T-helper 1 cell treated with Interleukin-12 subunit alpha and Interleukin-12 subunit beta and Interleukin-4 antibody, amounts not matched to agents 30 μg/mL and 1 μg/mL, for 36 hours (primary cell): Measurements from ENCODE around the gene GJC1.
A peak's percentile ranks its signal among the peaks of the same experiment; 100 is the strongest.

ENCODE experiments used
- H3K27ac Mint-ChIP-seq: one replicate; pipeline ENCODE4 v1.8.0; 2021; ENCODE audit warnings: mild to moderate bottlenecking, mixed read lengths
- H3K27me3 Mint-ChIP-seq: one replicate; pipeline ENCODE4 v1.8.0; 2021; ENCODE audit warnings: low read depth, mixed read lengths
- H3K36me3 Mint-ChIP-seq: one replicate; pipeline ENCODE4 v1.8.0; 2021; ENCODE audit warnings: low read depth, mixed read lengths
- H3K4me1 Mint-ChIP-seq: one replicate; pipeline ENCODE4 v1.8.0; 2021; ENCODE audit warnings: low read depth, mixed read lengths
- H3K4me3 Mint-ChIP-seq: one replicate; pipeline ENCODE4 v1.8.0; 2021; ENCODE audit warnings: mild to moderate bottlenecking, moderate library complexity, mixed read lengths
- H3K9me3 Mint-ChIP-seq: one replicate; pipeline ENCODE4 v1.8.0; 2021; ENCODE audit warnings: mixed read lengths

GJC1 gene

DNA sequence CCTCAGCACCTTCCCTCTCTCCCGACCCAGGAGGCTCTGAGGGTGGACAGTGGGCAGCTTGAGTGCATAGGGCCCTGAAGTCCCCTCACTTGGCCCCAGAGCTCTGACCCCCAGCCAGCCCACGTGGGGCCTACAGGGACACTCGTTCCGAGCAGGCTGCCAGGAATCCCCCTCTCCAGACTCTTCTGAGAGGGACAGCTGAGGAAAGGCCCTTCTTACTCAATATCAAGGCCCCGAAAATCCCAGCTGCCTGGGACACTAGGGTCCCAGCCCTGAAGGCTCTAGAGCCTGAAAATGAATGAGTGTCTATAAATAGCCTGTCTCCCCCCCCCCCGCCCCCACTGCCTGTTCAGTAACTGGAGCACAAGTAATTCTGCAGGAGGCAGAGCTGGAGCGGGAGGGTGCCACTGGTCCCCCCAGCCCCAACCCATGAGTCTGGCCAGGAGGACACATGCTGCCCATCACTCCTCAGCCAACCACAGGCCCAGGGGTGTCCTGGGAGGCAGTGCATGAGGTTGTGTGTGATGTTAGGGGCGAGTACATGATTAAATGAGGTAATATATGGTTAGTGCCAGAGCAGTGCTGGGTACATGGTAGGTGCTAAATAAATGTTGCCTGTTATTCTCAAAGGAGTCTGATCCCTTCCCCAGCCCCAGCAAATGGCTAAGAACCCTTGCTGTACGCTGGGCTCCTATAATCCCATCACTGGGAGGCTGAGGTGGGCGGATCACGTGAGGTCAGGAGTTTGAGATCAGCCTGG, 59.7 kb downstream of the GJC1 start:
- no peak overlapping the region for H3K27ac Mint-ChIP-seq

DNA sequence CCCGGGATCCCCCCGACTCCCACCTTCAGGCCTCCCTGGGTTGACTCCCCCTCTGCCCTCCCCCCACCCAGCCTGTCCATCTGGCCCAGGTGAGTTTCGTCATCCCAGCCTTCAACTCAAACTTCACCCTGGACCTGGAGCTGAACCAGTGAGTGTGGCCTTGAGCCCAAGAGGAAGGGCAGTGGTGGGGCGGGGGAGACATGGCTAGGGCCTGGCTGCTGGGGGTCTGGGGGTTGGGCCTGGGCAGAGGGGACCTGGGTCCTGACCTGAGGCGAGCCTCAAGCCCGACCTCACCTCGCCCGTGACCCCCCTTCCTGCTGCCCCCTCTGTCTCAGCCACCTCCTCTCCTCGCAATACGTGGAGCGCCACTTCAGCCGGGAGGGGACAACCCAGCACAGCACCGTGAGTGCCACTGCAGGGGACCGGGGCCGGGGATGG, 60.4 kb downstream of the GJC1 start:
- Mint-ChIP-seq H3K4me3 (no peak overlapping the region), H3K27ac (no peak overlapping the region), H3K27me3 (peaks cover 5% of the 10 kb centered on the region), H3K4me1 (peaks cover 7% of the 10 kb centered on the region), H3K9me3 (no peaks in the 10 kb centered on the region), H3K36me3 (no peaks in the 10 kb centered on the region)

More for the DNA sequence above, 59.7 kb downstream of the GJC1 start:
- H3K36me3 Mint-ChIP-seq = no peaks in the 10 kb centered on the region
- H3K27me3 Mint-ChIP-seq = peaks cover 5% of the 10 kb centered on the region
- H3K9me3 Mint-ChIP-seq = no peaks in the 10 kb centered on the region
- H3K4me1 Mint-ChIP-seq = peaks cover 10% of the 10 kb centered on the region
- H3K4me3 Mint-ChIP-seq = no peak overlapping the region

DNA sequence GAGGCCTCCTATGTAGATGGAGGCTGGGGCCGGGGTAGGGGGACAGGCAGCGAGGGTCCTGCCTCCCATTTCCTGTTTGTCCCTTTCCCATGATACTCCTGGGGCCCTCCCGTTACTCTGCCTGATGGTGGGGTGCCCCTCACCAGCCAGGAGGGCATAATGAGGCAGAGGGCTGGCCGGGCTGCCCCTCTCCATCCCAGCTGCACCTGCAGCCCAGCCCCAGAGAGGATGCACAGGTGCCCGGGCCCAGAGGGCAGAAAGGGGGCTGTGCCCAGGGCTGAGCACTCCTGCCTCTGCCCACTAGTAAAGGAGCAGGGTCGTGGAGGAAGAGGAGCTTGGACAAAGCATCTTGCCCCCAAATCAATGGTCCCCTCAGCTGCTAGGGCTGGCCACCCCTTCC, 60.9 kb downstream of the GJC1 start:
- no peak overlapping the region for H3K4me3 Mint-ChIP-seq
- H3K27me3 Mint-ChIP-seq = peaks cover 5% of the 10 kb centered on the region
- no peak overlapping the region for H3K27ac Mint-ChIP-seq
- H3K9me3 Mint-ChIP-seq = no peaks in the 10 kb centered on the region
- H3K4me1 Mint-ChIP-seq = peaks cover 7% of the 10 kb centered on the region
- H3K36me3 Mint-ChIP-seq = no peaks in the 10 kb centered on the region

DNA sequence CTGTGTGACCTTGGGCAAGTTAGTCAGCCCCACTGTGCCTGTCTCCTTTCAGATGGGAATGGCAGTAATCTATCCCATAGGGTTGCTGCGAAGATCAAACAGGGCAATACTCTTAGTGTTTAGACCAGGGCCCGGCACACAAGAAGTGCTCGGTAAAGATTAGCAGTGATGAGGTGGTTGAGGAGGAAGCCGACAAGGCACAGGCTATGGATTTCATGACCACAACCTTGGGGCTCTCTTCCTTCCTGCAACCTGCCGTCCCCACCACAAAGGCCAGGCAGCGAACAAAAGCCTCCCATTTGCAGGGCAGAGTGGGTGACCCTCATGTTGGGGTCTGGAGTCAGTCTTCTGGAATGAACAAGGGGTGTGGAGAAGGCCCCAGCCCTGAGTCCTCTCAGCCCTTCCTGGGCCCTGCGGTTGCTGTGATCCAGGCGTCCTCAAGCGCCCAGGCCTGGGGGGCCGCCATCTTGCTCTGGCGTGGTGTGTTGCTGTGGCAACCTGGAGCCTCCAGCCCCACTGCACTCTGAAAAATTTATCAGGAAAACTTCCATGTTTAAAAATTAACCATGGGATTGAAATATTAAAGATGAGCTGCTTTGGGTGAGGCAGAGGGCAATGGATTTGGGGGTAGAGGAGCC, 61.5 kb downstream of the GJC1 start:
- Mint-ChIP-seq H3K4me3 (no peak overlapping the region), H3K9me3 (no peaks in the 10 kb centered on the region), H3K36me3 (no peaks in the 10 kb centered on the region), H3K27ac (no peak overlapping the region), H3K27me3 (peaks cover 5% of the 10 kb centered on the region), H3K4me1 (peaks cover 7% of the 10 kb centered on the region)

DNA sequence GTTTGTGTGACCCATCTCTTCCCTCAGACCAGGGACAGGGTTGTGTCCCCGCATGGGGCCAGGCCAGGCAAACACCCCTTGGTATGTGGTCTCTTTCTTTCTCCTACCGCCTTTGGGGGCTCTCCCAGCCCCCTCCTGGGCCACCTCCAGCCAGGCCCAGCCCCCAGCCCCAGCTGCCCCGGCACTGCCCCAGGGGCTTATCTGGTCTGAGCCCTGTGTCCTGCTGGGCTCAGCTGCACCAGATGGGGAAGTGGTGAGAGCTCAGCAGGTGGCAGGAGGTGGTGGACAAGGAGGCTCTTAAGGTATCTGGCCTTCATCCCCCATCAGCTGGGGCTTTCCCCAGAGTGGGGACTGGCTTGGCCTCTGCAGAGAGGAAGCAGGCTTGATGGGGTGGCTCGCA, 62.6 kb downstream of the GJC1 start:
- Mint-ChIP-seq H3K27ac (no peak overlapping the region), H3K4me1 (peaks cover 7% of the 10 kb centered on the region), H3K4me3 (no peak overlapping the region), H3K27me3 (peaks cover 8% of the 10 kb centered on the region), H3K9me3 (no peaks in the 10 kb centered on the region), H3K36me3 (no peaks in the 10 kb centered on the region)

DNA sequence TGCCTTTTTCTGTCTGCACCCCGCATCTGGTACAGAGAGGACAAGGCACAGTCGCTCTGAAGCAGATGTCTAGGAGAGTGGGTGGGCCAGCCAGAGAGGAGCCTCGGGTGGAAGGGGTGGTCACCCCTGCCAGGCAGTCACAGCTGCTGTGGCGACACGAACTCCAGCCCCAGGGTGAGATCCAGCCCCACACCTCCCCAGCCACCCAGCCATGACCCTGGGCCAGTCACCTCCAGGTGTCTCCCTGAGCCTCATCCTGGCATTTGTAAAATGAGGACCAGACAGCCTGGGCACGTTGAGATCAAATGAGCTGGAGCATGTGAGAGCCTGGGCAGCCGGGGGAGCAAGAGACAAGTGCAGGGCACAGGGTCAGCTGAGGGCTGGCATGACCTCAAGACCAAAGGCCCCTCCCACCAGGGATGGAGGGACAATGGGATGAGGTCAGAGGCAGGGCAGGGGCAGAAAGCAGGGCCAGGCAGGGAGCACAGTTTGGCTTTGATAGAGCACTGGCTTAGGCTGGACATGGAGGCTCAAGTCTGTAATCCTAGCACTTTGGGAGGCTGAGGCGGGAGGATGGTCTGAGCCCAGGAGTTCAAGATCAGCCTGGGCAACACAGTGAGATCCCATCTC, 63.6 kb downstream of the GJC1 start:
- peaks cover 7% of the 10 kb centered on the region for H3K4me1 Mint-ChIP-seq
- H3K36me3 Mint-ChIP-seq = no peaks in the 10 kb centered on the region
- peaks cover 10% of the 10 kb centered on the region for H3K27me3 Mint-ChIP-seq
- no peak overlapping the region for H3K4me3 Mint-ChIP-seq
- H3K27ac Mint-ChIP-seq = no peak overlapping the region
- no peaks in the 10 kb centered on the region for H3K9me3 Mint-ChIP-seq

DNA sequence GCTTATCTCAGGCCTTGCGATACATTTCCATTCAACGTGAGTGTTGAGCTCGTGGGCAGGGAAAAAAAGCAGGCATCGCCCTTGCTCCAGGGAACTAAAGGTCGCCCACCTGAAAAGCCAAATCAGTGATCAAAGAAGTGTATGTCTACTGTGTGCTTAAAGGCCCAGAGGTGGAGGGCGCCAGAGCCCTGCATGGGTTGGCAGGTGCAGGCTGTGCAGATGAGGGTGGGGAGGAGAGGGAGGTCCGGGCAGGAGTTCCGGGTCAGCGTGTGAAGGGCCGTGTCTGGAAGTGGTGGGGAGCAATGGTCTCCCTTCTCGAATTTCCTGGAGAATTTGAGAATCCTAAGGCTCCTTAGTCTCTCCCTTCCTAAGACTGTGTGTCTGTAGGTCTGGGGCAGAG, 64.1 kb downstream of the GJC1 start:
- Mint-ChIP-seq H3K27ac (no peak overlapping the region), H3K4me3 (no peak overlapping the region)

DNA sequence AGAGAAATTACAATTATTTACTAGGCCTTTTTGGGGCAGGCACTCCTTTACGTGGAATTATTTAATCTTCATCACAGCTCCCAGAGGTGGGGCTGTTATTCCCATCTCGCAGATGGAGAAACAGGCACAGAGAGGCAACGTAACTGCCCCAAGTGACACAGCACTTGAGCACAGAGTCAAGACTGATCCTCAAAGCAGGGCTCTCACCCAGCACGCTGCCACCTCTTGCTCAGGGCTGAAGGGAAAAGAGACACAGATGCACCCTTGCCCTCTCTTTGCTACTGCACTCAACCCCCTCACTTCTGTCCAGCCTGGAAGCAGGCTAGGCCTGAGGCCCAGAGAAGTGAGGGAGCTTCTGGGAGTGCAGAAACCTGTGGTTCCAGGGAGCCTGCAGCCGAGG, 66.9 kb downstream of the GJC1 start:
- Mint-ChIP-seq H3K27ac (no peak overlapping the region), H3K27me3 (peaks cover 24% of the 10 kb centered on the region), H3K36me3 (no peaks in the 10 kb centered on the region), H3K9me3 (no peaks in the 10 kb centered on the region), H3K4me3 (no peak overlapping the region), H3K4me1 (peaks cover 2% of the 10 kb centered on the region)

More for the DNA sequence above, 64.1 kb downstream of the GJC1 start:
- H3K36me3 Mint-ChIP-seq = no peaks in the 10 kb centered on the region
- H3K4me1 Mint-ChIP-seq = peaks cover 7% of the 10 kb centered on the region
- no peaks in the 10 kb centered on the region for H3K9me3 Mint-ChIP-seq
- peaks cover 15% of the 10 kb centered on the region for H3K27me3 Mint-ChIP-seq

DNA sequence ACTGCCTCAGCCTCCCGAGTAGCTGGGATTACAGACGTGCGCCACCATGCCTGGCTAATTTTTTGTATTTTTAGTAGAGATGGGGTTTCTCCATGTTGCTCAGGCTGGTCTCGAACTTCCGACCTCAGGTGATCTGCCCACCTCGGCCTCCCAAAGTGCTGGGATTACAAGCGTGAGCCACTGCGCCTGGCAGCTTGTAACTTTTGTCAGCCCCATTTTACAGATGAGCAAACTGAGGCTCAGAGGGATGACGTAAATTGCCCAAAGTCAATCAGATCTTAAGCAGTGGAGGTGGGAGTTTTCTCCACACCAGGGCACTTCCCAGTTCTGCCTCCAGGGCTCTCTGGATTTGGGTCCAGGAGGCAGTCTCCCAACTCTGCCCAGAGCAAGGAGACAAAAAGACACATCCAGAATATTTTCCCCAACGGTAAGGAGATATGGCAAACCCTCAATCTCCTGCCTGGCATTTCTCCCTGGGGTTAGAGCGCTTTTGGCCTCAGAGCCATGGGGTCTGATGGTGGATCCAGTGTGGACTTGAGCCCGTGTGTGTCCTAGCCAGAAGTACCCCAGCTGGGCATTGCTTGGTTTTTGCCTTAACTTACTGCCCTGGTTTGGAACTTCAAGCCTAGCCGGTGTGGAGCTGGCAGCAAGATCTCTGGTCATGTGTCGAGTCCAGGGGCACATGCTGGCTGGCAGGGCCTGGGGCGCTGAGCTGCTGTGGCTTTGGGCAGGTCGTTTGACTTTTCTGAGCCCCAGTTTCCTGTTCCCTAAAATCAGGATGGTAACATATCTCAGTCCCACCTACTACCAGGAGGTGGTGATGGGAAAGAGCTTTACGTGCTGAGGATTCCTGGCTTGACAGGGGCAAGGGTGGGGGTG, 67.9 kb downstream of the GJC1 start:
- H3K27ac Mint-ChIP-seq = no peak overlapping the region
- H3K27me3 Mint-ChIP-seq = peaks cover 34% of the 10 kb centered on the region

DNA sequence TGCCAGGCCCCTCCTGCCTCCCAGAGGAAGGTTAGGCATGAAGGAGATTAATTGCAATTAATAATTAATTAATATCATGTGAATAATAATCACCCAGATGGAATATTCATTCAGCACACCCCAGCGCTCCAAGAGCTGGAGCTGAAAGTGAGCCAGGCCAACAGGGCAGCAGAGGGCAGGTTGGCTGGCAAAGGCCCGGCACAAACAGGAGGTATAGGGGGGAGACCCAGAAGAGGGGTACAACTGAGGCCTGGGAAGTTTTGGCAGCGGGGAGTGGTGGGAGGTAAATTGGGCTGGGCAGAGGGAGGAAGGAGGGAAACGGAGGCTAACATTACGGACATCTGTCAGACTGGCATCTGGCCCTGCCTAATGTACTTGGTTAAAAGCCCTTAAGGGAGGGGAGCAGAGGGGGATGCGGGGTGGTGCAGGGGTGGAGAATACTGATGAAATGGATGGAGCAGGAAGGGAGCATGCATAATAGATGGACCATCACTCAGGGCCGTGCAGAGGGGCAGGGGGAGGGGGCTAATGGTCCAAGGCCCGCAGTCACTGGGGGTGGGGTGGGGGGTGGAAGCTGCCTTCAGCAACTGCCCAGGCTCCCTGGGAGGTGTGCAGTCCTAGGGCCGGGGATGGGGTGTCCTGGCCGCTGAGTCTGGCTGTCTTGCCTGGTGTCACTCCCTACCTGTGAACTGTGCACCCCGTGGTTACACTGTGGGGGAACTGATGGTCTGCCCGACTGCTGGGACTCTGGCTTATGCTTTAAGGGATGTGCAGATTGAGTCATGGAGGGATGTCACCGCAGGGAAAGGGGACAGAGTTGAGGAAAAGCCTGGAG, 69.4 kb downstream of the GJC1 start:
- H3K9me3 Mint-ChIP-seq = no peaks in the 10 kb centered on the region
- no peak overlapping the region for H3K27ac Mint-ChIP-seq
- H3K27me3 Mint-ChIP-seq = peaks cover 33% of the 10 kb centered on the region
- H3K4me1 Mint-ChIP-seq = peaks cover 1% of the 10 kb centered on the region
- H3K36me3 Mint-ChIP-seq = no peaks in the 10 kb centered on the region
- no peak overlapping the region for H3K4me3 Mint-ChIP-seq

More for the DNA sequence above, 67.9 kb downstream of the GJC1 start:
- peaks cover 1% of the 10 kb centered on the region for H3K4me1 Mint-ChIP-seq
- no peaks in the 10 kb centered on the region for H3K9me3 Mint-ChIP-seq
- no peak overlapping the region for H3K4me3 Mint-ChIP-seq
- no peaks in the 10 kb centered on the region for H3K36me3 Mint-ChIP-seq

DNA sequence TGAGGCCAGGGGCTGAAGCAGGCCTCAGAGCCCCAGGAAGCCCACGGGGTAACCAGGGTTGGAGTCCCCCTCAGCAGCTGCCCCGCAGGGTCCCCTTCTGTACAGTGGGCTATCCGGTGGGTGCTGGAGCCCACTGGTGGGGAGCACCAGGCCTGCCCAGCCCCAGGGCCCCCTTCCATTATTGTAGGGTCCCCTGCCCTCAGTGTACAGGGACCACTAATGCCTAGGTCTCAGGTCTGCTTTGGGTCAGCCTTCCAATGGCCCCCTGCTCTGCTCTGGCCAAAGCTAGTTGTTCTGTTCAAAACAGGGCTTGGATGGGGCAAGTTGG, 70.2 kb downstream of the GJC1 start:
- Mint-ChIP-seq H3K27ac (no peak overlapping the region), H3K4me1 (peaks cover 1% of the 10 kb centered on the region), H3K36me3 (no peaks in the 10 kb centered on the region), H3K9me3 (no peaks in the 10 kb centered on the region), H3K27me3 (peaks cover 33% of the 10 kb centered on the region), H3K4me3 (no peak overlapping the region)

DNA sequence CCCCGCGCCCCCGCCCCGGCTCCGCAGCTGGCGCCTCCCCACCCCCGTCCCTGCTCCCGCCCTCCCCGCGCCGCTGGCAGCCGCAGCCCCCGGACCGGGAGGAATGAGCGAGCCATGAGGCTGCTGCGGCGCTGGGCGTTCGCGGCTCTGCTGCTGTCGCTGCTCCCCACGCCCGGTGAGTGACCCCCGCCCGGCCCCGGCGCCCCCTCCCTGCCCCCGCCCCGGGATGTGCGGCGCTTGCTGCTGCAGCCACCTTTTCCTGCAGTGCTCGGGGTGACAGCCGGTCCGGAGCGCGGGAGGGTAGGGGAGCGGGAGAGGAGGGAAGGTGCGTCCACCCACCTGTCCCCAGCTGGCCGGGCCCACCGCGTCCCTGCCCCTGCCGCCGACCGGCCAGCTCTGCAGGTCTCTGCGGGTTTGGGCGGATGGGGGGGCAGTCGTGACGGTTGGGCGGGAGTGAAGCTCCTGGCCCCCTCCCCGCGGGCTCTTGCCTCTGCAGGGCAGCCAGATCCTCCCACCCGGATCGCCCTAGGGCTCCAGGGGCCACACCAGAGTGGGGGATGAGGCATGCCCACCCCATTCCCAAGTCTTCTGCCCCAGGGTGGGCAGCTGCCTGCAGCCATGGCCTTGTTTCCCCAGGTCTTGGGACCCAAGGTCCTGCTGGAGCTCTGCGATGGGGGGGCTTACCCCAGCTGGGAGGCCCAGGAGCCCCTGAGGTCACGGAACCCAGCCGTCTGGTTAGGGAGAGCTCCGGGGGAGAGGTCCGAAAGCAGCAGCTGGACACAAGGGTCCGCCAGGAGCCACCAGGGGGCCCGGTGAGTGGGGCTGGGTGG, 70.8 kb downstream of the GJC1 start:
- Mint-ChIP-seq H3K27me3 (peaks cover 33% of the 10 kb centered on the region), H3K27ac (no peak overlapping the region), H3K9me3 (no peaks in the 10 kb centered on the region), H3K4me1 (peaks cover 1% of the 10 kb centered on the region), H3K36me3 (no peaks in the 10 kb centered on the region), H3K4me3 (no peak overlapping the region)

DNA sequence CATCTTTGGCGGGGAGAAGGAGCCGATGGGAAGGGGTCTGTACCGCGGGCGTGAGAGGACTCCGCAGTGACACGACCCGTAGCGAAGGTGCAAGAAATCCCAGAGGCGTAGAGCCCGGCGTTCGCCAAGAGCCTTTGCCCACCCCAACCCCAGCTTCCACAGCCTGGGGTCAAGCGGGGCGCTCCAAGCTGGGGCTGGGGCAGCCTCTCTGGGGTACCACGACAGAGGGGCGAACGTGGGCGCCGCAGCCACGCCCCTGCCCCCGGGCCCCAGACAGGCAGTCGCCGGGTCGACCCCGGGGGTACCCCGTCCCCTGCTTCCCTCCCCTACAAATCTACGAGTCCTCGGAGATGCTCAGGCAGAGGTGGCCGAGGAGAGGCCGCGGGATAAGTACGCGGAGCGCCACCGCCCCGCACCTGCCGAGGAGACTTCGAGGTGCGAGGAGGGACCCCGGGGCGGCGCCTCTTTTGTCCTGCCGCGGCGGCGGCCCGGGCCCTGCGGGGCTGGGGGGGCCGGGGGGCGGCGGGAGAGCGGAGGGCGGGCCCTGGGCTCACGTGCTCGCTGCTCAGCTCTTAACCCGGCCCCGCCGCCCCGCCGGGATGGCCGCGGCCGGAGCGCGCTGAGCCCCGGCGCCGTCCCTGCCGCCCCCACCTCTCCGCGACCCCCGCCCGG, 71.5 kb downstream of the GJC1 start, which contains the start of gene ADAM11:
Gene ADAM11, plus strand, starts transcription at position 575 of the 672 bp plus-strand sequence. CDS start 212 bp downstream, outside the sequence.
- peaks cover 33% of the 10 kb centered on the region for H3K27me3 Mint-ChIP-seq
- no peak within 1 kb of the TSS for H3K27ac Mint-ChIP-seq
- H3K4me3 Mint-ChIP-seq = peak within 1 kb of the TSS; percentile 48
- no peaks in the 10 kb centered on the region for H3K9me3 Mint-ChIP-seq
- H3K36me3 Mint-ChIP-seq = no peaks in the 10 kb centered on the region
- peaks cover 1% of the 10 kb centered on the region for H3K4me1 Mint-ChIP-seq
